ENCODE results near the gene FRMD6.
A peak's percentile ranks its signal among the peaks of the same experiment; 100 is the strongest.
"Not testable (repeated sequence)": the region's sequence is repeated elsewhere in the genome, so short reads cannot be mapped to it uniquely, and the experiment has no call there.

The FRMD6 gene

DNA sequence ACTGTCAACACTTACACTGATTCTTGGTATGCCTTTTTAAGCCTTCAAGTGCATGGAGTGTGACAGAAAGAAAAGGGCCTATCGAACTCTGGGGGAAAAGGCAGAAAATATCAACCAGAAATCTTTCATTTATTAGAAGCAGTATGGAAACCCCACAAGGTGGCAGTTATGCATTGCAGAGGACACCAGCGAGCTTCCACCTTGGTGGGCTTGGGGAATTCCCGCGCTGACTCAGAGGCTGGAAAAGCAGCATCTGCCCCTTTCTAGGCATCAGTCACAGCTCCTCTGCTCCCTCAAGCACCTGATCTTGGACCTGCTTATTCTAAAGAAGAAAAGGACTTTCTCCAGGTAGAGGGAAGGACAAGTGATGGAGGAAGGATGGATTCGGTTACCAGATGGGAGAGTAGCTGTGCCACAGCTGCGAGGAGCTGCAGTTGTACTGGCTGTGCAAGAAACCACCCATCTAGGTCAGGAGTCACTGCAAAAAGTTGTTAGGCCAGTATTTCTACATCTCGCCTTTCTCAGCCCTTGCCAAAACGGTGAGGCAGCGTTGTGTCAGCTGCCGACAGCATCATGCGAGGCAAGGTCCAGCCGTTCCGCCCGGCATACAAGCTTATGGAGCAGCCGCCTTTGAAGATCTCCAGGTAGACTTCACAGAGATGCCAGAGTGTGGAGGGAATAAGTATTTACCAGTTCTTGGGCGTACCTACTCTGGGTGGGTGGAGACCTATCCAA lies 100.1 kb downstream of the FRMD6 start:
- not testable (repeated sequence) for ATAC-seq (replicated peaks); H3K9me3 Mint-ChIP-seq; H3K4me3 Mint-ChIP-seq; DNase-seq; H3K4me1 Mint-ChIP-seq (ENCODE audit: low read depth in 2 of 2); H3K27ac Mint-ChIP-seq; H3K36me3 Mint-ChIP-seq (ENCODE audit: insufficient read depth)
- peaks cover 35 to 57% of the 10 kb centered on the region in 2 donors for H3K27me3 Mint-ChIP-seq

- H3K36me3 Mint-ChIP-seq (ENCODE audit: insufficient read depth); ATAC-seq (replicated peaks); H3K4me3 Mint-ChIP-seq; H3K4me1 Mint-ChIP-seq (ENCODE audit: low read depth in 2 of 2); H3K9me3 Mint-ChIP-seq; DNase-seq: not testable (repeated sequence)
- H3K27me3 Mint-ChIP-seq, result peaks cover 24 to 54% of the 10 kb centered on the region in 2 donors
- H3K27ac Mint-ChIP-seq, result peak overlapping the region in 1 of 2 donors; percentile 18
Measured at GRCh38 chr14:51757756-51758155, 106.0 kb downstream of the FRMD6 start.

DNA sequence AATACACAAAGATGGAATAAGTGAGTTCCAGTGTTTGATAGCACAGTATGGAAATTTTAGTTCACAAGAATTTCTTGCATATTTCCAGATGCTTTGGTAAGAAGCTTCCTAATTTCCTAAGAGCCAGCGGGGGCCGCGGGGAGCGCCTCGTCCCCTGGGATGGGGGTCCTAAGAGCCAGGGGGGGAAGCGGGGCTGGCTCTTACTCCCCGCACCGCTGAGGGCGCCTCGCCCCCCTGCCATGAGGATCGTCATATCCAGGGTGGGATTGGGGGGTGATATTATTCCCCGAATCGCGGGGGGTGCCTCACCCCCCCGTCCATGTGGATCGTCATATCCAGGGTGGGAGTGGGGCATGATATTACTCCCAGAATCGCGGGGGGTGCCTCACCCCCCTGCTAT lies 108.2 kb downstream of the FRMD6 start:
- Mint-ChIP-seq H3K36me3 (ENCODE audit: insufficient read depth) (no peaks in the 10 kb centered on the region), H3K27me3 (peaks cover 21 to 55% of the 10 kb centered on the region in 2 donors), H3K9me3 (no peaks in the 10 kb centered on the region), H3K4me3 (no peak overlapping the region), H3K4me1 (ENCODE audit: low read depth in 2 of 2) (peaks cover 7 to 9% of the 10 kb centered on the region in 2 donors), H3K27ac (no peak overlapping the region)
- DNase-seq, result no peak
- no peak for ATAC-seq (replicated peaks)

DNA sequence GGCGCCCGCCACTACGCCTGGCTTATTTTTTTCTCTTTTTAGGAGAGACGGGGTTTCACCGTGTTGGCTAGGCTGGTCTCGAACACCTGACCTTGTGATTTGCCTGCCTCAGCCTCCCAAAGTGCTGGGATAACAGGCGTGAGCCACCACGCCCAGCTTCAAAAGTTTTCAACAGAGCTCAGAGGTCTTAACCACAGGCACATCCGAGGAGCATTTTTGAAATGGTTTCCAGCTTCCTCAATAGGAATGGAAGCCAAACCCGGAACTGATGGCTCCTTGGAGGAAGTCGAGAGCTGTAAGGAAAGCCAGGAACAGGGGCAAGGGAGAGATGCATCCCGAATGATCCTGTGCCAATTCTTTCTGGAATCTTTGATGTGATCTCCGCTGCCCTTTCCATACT lies 114.0 kb downstream of the FRMD6 start:
- H3K36me3 Mint-ChIP-seq (ENCODE audit: insufficient read depth); H3K4me3 Mint-ChIP-seq; DNase-seq; H3K4me1 Mint-ChIP-seq (ENCODE audit: low read depth in 2 of 2); H3K27ac Mint-ChIP-seq; ATAC-seq (replicated peaks); H3K9me3 Mint-ChIP-seq: not testable (repeated sequence)
- peaks cover 48 to 84% of the 10 kb centered on the region in 2 donors for H3K27me3 Mint-ChIP-seq

GRCh38 chr14:51766586-51766985 lies 114.9 kb downstream of the FRMD6 start:
- ATAC-seq (replicated peaks); H3K4me1 Mint-ChIP-seq (ENCODE audit: low read depth in 2 of 2); H3K4me3 Mint-ChIP-seq; H3K9me3 Mint-ChIP-seq; H3K27ac Mint-ChIP-seq; DNase-seq; H3K36me3 Mint-ChIP-seq (ENCODE audit: insufficient read depth): not testable (repeated sequence)
- H3K27me3 Mint-ChIP-seq, result peaks cover 48 to 82% of the 10 kb centered on the region in 2 donors

DNA sequence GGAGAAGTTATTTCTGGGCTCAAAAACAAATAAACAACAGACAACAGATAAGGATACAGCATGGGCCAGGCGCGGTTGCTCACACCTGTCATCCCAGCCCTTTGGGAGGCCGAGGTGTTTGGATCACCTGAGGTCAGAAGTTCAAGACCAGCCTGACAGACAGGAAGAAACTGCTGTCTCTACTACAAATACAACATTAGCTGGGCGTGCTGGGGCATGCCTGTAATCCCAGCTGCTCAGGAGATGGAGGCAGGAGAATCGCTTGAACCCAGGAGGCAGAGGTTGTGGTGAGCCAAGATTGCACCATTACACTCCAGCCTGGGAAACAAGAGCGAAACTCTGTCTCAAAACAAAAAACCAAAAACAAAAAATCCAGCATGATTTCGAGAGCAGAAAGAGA lies 117.6 kb downstream of the FRMD6 start:
- ATAC-seq (replicated peaks); H3K4me1 Mint-ChIP-seq (ENCODE audit: low read depth in 2 of 2); H3K4me3 Mint-ChIP-seq; H3K9me3 Mint-ChIP-seq; H3K36me3 Mint-ChIP-seq (ENCODE audit: insufficient read depth); H3K27ac Mint-ChIP-seq; DNase-seq: not testable (repeated sequence)
- peaks cover 38 to 66% of the 10 kb centered on the region in 2 donors for H3K27me3 Mint-ChIP-seq

GRCh38 chr14:51774209-51774608 lies 122.5 kb downstream of the FRMD6 start:
- Mint-ChIP-seq H3K9me3 (no peaks in the 10 kb centered on the region), H3K4me3 (no peak overlapping the region), H3K27me3 (peaks cover 9 to 43% of the 10 kb centered on the region in 2 donors), H3K4me1 (ENCODE audit: low read depth in 2 of 2) (peaks cover 5% of the 10 kb centered on the region in 2 donors), H3K27ac (no peak overlapping the region), H3K36me3 (ENCODE audit: insufficient read depth) (no peaks in the 10 kb centered on the region)
- no peak for DNase-seq
- peak; percentile 19 for ATAC-seq (replicated peaks)

DNA sequence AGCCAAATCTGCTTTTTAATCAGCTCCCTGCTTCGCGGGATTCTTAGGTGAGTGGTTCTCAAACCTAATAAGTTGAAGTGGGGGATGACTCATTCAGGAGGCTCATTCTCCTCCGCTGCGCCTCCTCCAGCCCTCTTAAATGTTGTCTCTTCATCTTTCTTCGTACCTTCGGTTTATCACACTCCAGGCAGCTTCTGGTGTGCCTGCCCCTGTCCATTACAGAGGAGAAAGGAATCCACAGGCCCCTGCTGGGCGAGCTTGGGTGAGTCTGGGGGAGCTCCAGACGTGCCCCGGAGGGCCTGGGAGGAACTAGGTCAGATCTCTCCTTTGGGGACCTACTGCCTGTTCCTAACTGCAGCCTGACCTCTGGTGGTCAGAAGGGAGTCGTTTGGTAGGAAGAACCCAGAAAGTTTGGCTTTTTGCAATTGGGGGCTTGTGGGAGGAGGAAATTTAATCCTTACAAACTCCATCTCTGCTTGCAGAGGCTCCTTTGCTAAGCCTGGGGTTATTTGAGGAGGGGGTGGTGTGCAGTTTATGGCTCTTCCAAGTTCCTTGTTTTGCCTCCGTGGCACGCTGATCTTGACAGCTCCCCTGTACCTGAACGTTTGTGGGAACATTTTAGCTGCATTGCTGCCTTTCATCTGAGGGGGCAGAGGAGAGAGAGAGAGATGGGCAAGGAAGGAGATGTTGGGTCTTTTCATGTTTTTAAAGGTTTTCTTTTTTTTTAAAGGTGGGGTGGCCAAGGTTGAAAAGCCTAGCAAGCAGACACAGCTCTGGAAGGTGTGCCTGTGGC lies 124.6 kb downstream of the FRMD6 start:
- Mint-ChIP-seq H3K27me3 (peaks cover 9 to 47% of the 10 kb centered on the region in 2 donors), H3K36me3 (ENCODE audit: insufficient read depth) (no peaks in the 10 kb centered on the region), H3K27ac (peak overlapping the region; percentile 35 to 66), H3K4me1 (ENCODE audit: low read depth in 2 of 2) (peaks cover 10% of the 10 kb centered on the region in 2 donors), H3K9me3 (no peaks in the 10 kb centered on the region), H3K4me3 (peak overlapping the region in 1 of 2 donors; percentile 61)
- DNase-seq (peak in 1 of 3 experiments; percentile 9), ATAC-seq (replicated peaks) (peak; percentile 51)

DNA sequence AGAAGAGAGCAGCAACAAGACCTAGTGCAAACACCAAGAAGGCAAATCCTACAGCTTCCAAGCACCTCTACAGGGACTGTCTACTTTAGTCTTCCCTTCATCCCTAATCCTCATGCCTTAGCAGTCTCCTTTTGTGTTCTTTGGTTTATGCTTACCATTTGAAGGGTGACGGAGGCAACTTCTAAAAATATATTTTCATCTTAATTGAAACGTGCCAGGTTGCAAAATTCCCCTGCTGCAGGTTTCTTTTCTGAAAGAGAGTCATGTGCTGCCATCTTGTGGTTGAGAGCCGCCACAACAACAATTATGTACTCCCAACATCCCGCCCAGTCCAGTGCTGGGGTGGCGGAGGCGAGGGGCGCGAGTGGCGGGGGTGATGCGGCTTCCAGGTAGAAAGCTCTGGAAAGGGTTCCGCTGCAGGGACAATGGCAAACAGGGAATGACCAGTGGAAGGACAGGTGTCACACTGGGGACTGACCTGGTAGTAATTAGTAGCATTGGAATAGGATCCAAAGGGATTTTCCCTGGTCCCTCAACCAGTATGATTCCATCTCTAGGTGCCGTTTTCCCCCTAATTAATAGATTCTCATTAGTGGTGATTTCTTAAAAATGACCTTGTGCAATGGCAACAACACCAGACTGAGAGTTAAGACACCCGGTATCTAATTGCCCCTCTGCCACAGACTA lies 128.4 kb downstream of the FRMD6 start:
- no peaks in the 10 kb centered on the region for H3K9me3 Mint-ChIP-seq
- no peak overlapping the region for H3K27ac Mint-ChIP-seq
- H3K27me3 Mint-ChIP-seq, result peaks cover 23 to 62% of the 10 kb centered on the region in 2 donors
- H3K36me3 Mint-ChIP-seq (ENCODE audit: insufficient read depth), result no peaks in the 10 kb centered on the region
- peak overlapping the region in 1 of 2 donors; percentile 9 for H3K4me3 Mint-ChIP-seq
- DNase-seq (peak; percentile 62 to 74 (median 70)), ATAC-seq (replicated peaks) (peak; percentile 83)
- H3K4me1 Mint-ChIP-seq (ENCODE audit: low read depth in 2 of 2), result peaks cover 10% of the 10 kb centered on the region in 2 donors

Data from effector memory CD8-positive, alpha-beta T cell (primary cell).